HPDE6-E6E7 (cell line): Measurements from ENCODE around the gene GFRA1.

Experiments
- DNase-seq: peaks from one replicate; pipeline ENCODE4 v3.0.0; 2011; ENCODE audit warnings: missing footprints; ENCODE audit errors: extremely low spot score

The GFRA1 gene

GRCh38 chr10:116272440-116273283, at the start of gene GFRA1:
Gene GFRA1, minus strand, starts transcription at chr10:116273206. Its CDS starts 1,177 bp downstream, at chr10:116272029.
- DNase-seq = no peak

GRCh38 chr10:116316503-116316902, 43.5 kb upstream of the GFRA1 start:
- no peak for DNase-seq

- no peak for DNase-seq
Measured at GRCh38 chr10:116312548-116312947, 39.5 kb upstream of the GFRA1 start.

GRCh38 chr10:116311706-116312490, 38.9 kb upstream of the GFRA1 start:
- DNase-seq = no peak

GRCh38 chr10:116311016-116311415, 38.0 kb upstream of the GFRA1 start:
- DNase-seq = no peak

GRCh38 chr10:116307455-116307854, 34.4 kb upstream of the GFRA1 start:
- no peak for DNase-seq

- no peak for DNase-seq
Measured at GRCh38 chr10:116306847-116307246, 33.8 kb upstream of the GFRA1 start.

GRCh38 chr10:116304923-116305322, 31.9 kb upstream of the GFRA1 start:
- DNase-seq = no peak

GRCh38 chr10:116300542-116300941, 27.5 kb upstream of the GFRA1 start:
- DNase-seq = no peak

GRCh38 chr10:116298586-116298985, 25.6 kb upstream of the GFRA1 start:
- DNase-seq = no peak

- no peak for DNase-seq
Measured at GRCh38 chr10:116296291-116296721, 23.3 kb upstream of the GFRA1 start.

GRCh38 chr10:116292493-116292892, 19.5 kb upstream of the GFRA1 start:
- DNase-seq = no peak

- DNase-seq = no peak
Measured at GRCh38 chr10:116289652-116290051, 16.6 kb upstream of the GFRA1 start.

GRCh38 chr10:116287906-116288501, 15.0 kb upstream of the GFRA1 start:
- no peak for DNase-seq

- DNase-seq = no peak
Measured at GRCh38 chr10:116286626-116287200, 13.7 kb upstream of the GFRA1 start.

GRCh38 chr10:116281775-116282174, 8.8 kb upstream of the GFRA1 start:
- DNase-seq = no peak

- DNase-seq = no peak
Measured at GRCh38 chr10:116278846-116279245, 5.8 kb upstream of the GFRA1 start.

GRCh38 chr10:116276981-116277380, 4.0 kb upstream of the GFRA1 start:
- no peak for DNase-seq

GRCh38 chr10:116274064-116274904, 1.3 kb upstream of the GFRA1 start:
- no peak for DNase-seq

GRCh38 chr10:116271593-116272439, 1.2 kb downstream of the GFRA1 start:
- no peak for DNase-seq
